Measurements from ENCODE around the gene ZNF32.

Gene ZNF32

DNA sequence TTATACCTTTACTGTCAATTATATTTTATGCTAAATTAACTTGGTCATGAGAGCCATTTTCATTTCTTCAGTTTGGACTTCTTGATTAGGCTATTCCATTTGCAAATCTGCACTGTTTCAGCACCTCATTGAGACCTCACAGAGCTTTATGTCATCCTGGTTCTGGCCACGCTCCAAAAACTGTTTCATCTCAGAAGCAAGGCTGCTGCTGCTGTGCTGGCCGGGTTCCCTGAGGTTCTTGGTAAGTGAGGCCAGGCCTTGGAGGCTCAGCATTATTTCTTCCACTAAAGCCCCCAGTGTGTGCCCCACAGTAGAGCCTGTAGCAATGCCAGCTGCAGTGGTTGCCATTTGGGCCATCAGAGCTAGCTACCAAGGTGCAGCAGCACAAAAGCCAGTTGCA lies 50.2 kb downstream of the ZNF32 start:
- H3K9me3 Mint-ChIP-seq: peaks cover 19% of the 10 kb centered on the region
- H3K4me1 Mint-ChIP-seq (ENCODE audit: low read depth): peaks cover 24% of the 10 kb centered on the region
- H3K36me3 Mint-ChIP-seq (ENCODE audit: low read depth): peaks cover 2% of the 10 kb centered on the region
- no peak for DNase-seq (ENCODE audit: low spot score)
- H3K4me3 Mint-ChIP-seq: no peak overlapping the region
- peaks cover 6% of the 10 kb centered on the region for H3K27me3 Mint-ChIP-seq (ENCODE audit: low read depth)
- no peak overlapping the region for H3K27ac Mint-ChIP-seq

- DNase-seq (ENCODE audit: low spot score): no peak
- H3K27ac Mint-ChIP-seq: no peak overlapping the region
- peaks cover 7% of the 10 kb centered on the region for H3K27me3 Mint-ChIP-seq (ENCODE audit: low read depth)
Measured at GRCh38 chr10:43596546-43596945, 52.1 kb downstream of the ZNF32 start.

DNA sequence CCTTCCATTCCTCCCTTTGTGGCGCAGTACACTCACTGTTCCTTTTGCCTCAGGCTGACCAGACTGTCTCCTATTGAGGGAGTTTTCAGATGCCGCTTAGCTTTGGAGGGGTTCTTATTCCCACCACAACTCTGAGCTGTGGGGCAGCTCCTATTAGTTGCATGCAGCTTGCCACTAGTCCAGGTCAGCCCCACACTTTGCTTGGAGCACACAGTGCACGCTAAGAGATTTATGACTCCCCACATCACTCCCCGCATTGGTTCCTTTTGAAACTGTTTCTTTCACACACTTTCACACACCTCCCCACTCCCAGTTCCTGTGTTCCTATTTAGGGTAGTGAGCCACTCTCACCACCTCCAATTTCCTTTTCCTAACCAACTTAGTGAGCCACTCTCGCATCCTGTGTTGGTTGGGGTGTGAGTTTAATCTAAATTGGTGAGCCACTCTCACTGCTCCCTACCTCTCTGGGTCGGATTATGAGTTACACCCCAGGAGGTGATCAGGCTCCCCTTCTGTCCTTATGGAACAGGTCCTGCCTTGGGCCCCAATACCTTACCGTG lies 52.9 kb downstream of the ZNF32 start:
- H3K27me3 Mint-ChIP-seq (ENCODE audit: low read depth): peaks cover 7% of the 10 kb centered on the region
- peak overlapping the region; percentile 79 for H3K4me3 Mint-ChIP-seq
- H3K4me1 Mint-ChIP-seq (ENCODE audit: low read depth): peaks cover 24% of the 10 kb centered on the region
- H3K27ac Mint-ChIP-seq: peak overlapping the region; percentile 60
- DNase-seq (ENCODE audit: low spot score): peak; percentile 55
- H3K36me3 Mint-ChIP-seq (ENCODE audit: low read depth): peaks cover 2% of the 10 kb centered on the region
- H3K9me3 Mint-ChIP-seq: peaks cover 20% of the 10 kb centered on the region

More at GRCh38 chr10:43596546-43596945, 52.1 kb downstream of the ZNF32 start:
- no peak overlapping the region for H3K4me3 Mint-ChIP-seq
- peaks cover 25% of the 10 kb centered on the region for H3K9me3 Mint-ChIP-seq
- H3K4me1 Mint-ChIP-seq (ENCODE audit: low read depth): peaks cover 24% of the 10 kb centered on the region
- peaks cover 2% of the 10 kb centered on the region for H3K36me3 Mint-ChIP-seq (ENCODE audit: low read depth)

DNA sequence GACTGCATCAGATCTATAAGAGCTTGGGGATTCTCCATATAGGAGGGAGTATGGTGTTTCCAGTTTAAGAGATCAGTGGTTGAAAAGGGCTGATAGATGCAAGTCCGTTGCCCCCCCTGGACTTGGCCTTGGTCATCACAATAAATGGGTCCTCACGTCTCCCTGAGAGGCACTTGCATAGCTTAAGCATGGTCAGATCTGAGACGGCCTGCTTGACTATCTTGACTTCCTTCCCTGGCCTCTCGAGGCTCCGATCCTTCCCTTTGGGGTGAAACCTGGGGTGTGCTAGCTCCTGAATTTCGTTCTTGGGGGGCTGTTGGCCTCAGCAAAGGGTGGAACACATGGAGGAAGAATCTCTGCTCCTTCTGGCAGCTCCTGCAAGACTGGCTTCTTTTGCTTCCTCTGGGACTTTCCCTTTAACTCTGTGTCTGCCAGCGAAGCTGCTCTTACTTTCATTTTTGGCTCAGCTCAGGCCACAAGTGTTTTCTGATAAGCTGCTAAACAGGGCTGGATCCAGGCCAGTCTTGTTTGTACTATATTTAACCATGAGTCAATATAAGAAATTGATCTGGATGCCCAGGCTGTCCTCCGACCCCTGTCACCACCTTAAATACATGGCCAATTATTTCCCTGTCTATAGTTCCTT lies 53.6 kb downstream of the ZNF32 start:
- Mint-ChIP-seq H3K27ac (peak overlapping the region; percentile 60), H3K36me3 (ENCODE audit: low read depth) (peaks cover 2% of the 10 kb centered on the region), H3K27me3 (ENCODE audit: low read depth) (peaks cover 7% of the 10 kb centered on the region), H3K4me1 (ENCODE audit: low read depth) (peaks cover 24% of the 10 kb centered on the region), H3K9me3 (peaks cover 22% of the 10 kb centered on the region), H3K4me3 (peak overlapping the region; percentile 79)
- peak; percentile 57 for DNase-seq (ENCODE audit: low spot score)

All from T-helper 2 cell treated with Interferon-gamma antibody and Interleukin-4, amounts not matched to agents 5 μg/mL and 100 μg/mL, for 36 hours (primary cell).